OCI-LY7 (cell line): Measurements from ENCODE around the gene CCNO. TPM values are rescaled to one million over a fixed set of nuclear protein-coding genes. Genes with fewer than 3 reads are reported as not detected.

ENCODE experiments used
- BruUV-seq: library from RNA; stranded (reverse); fragments of 400-500 nt; replicated peaks from 2 replicates; lab custom pipeline; 2021; lab: Mats Ljungman, UMichigan
- CTCF ChIA-PET: fragments of 300-600 bp; sonication (Branson Sonifier 250); formaldehyde crosslinking; loops from one replicate; lab custom pipeline; 2022; ENCODE audit warnings: antibody characterized with exemption; ENCODE audit not compliant: unreplicated experiment; lab: Charles Lee
- POLR2A ChIA-PET: fragments of 300-600 bp; sonication (Branson Sonifier 250); formaldehyde crosslinking; loops from one replicate; lab custom pipeline; 2022; ENCODE audit warnings: antibody characterized with exemption; lab: Charles Lee
- DNase-seq: peaks from one replicate; pipeline ENCODE4 v3.0.0-alpha.2; 2015; ENCODE audit warnings: low spot score
- H2AFZ ChIP-seq: fragments of 200-600 bp; sonication (generic), shearing (Covaris generic); 2 replicates; pipeline ENCODE4 v1.6.1; 2014; ENCODE audit warnings: mild to moderate bottlenecking, antibody characterized with exemption, low read length, moderate library complexity
- H3K27ac ChIP-seq: fragments of 200-600 bp; sonication (generic); 2 replicates; pipeline ENCODE4 v1.5.1; 2014; ENCODE audit warnings: mixed run types, low read depth, mild to moderate bottlenecking, moderate library complexity, low read length, inconsistent platforms; ENCODE audit not compliant: poor library complexity, severe bottlenecking
- H3K36me3 ChIP-seq: fragments of 200-600 bp; sonication (generic); 2 replicates; pipeline ENCODE4 v1.6.1; 2014; ENCODE audit warnings: mild to moderate bottlenecking, antibody characterized with exemption, low read length, moderate library complexity, mixed read lengths; ENCODE audit not compliant: insufficient read depth
- H3K4me1 ChIP-seq: fragments of 200-600 bp; sonication (generic); 2 replicates; pipeline ENCODE4 v1.5.1; 2014; ENCODE audit warnings: mild to moderate bottlenecking, low read length; ENCODE audit not compliant: insufficient read depth, poor library complexity, severe bottlenecking
- H3K4me2 ChIP-seq: fragments of 200-600 bp; sonication (generic); 2 replicates; pipeline ENCODE4 v1.6.1; 2014; ENCODE audit warnings: mild to moderate bottlenecking, low read length
- H3K4me3 ChIP-seq: fragments of 200-600 bp; sonication (generic); 2 replicates; pipeline ENCODE4 v1.5.1; 2014; ENCODE audit warnings: mild to moderate bottlenecking, low read depth, low read length; ENCODE audit not compliant: poor library complexity, severe bottlenecking
- H3K79me2 ChIP-seq: fragments of 200-600 bp; sonication (generic); 2 replicates; pipeline ENCODE4 v1.6.1; 2016; ENCODE audit warnings: low read depth, mild to moderate bottlenecking, low read length, moderate library complexity, mixed read lengths; ENCODE audit not compliant: insufficient read depth
- H3K9me2 ChIP-seq: fragments of 200-600 bp; sonication (generic); 2 replicates; pipeline ENCODE4 v1.6.1; 2016; ENCODE audit warnings: mild to moderate bottlenecking, low read length, mixed read lengths; ENCODE audit not compliant: insufficient read depth
- H3K9me3 ChIP-seq: fragments of 200-600 bp; sonication (generic); 2 replicates; pipeline ENCODE4 v1.6.1; 2014; ENCODE audit warnings: mild to moderate bottlenecking, mixed run types, low read length, mixed read lengths
- H4K20me1 ChIP-seq: fragments of 200-600 bp; sonication (generic); 2 replicates; pipeline ENCODE4 v1.6.1; 2014; ENCODE audit warnings: mild to moderate bottlenecking, antibody characterized with exemption, low read length, moderate library complexity, mixed read lengths; ENCODE audit not compliant: insufficient read depth
- EZH2phosphoT487 ChIP-seq: fragments of 200-600 bp; sonication (generic); IDR thresholded peaks from 2 replicates; pipeline ENCODE4 v1.6.1; 2018; ENCODE audit warnings: low read depth, borderline replicate concordance, mild to moderate bottlenecking, mixed run types, antibody characterized with exemption, low read length, moderate library complexity, mixed read lengths
- intact Hi-C: fragments of 100-400 bp; cut with micrococcal nuclease; formaldehyde crosslinking; loops from one replicate; pipeline ENCODE4 v1.10.0; 2022; ENCODE audit not compliant: unreplicated experiment
- total RNA-seq, 2 experiments: library from RNA; depleted of rRNA in 1 of 2; stranded (reverse); fragments of >200 nt in 1 of 2; shearing (Covaris generic) in 1 of 2; gene quantifications; 2 replicates each; pipeline ENCODE4 v1.2.3, GENCODE V29; 2014 to 2022
- TF ChIP-seq, protein P1 (sequence below): fragments of 200-600 bp; sonication (generic); conservative IDR thresholded peaks from 2 replicates; pipeline ENCODE4 v1.5.1; 2014; ENCODE audit warnings: mild to moderate bottlenecking, antibody characterized with exemption, low read length, moderate library complexity, mixed read lengths

Gene CCNO
- total RNA-seq, 2 experiments from 2014 or later, result 2.4 to 3.3 TPM

DNA sequence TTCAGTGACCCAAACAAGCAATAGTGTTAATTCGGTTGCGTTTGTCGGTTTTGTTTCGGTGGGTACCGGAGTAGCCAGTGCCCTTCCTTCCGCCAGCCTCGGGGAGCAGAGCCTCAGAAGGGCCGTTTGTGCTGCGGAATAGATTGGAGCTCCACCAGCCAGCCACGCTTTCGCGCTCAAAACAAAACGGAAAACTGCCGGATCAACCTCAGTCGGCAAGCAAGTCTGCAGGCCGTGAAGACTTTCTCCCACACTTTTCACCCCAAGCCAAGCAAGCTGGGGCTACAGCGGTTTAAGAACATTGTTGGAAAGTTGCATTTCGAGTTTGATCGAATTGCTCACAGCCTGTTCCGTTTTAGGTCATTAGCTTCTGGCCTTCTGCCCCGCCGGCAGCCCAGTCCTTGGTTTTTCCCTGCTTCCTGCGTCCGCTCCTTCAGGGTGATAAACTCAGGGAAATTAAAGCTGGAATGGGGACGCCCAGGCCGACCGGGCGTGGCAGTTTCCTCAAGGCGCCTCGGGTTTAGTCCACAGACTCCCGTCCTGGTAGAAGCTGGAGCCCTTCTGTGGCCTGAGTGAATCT lies 803 bp upstream of the CCNO start:
- no peaks in the 10 kb centered on the region for H3K9me3 ChIP-seq
- intact Hi-C loops, result no loop called here
- H3K4me2 ChIP-seq, result peak overlapping the region; percentile 90
- no TSS peak for BruUV-seq
- DNase-seq, result no peak
- no peaks in the 10 kb centered on the region for H3K9me2 ChIP-seq
- H3K4me3 ChIP-seq, result peak overlapping the region; percentile 71
- H3K36me3 ChIP-seq, result no peaks in the 10 kb centered on the region
- CTCF ChIA-PET, result no interaction called here
- peaks cover 12% of the 10 kb centered on the region for H3K4me1 ChIP-seq
- H4K20me1 ChIP-seq, result no peaks in the 10 kb centered on the region
- H2AFZ ChIP-seq, result peak overlapping the region; percentile 92; the same call in 1 of the 2 replicates
- POLR2A ChIA-PET, result interaction anchor here (0.6 to 1.8 kb wide), 4 partner anchors 8 to 451 kb away, joined by 3 to 8 read pairs (median 4); partner anchors contain the start of gene DHX29
- TF ChIP-seq, protein P1, sequence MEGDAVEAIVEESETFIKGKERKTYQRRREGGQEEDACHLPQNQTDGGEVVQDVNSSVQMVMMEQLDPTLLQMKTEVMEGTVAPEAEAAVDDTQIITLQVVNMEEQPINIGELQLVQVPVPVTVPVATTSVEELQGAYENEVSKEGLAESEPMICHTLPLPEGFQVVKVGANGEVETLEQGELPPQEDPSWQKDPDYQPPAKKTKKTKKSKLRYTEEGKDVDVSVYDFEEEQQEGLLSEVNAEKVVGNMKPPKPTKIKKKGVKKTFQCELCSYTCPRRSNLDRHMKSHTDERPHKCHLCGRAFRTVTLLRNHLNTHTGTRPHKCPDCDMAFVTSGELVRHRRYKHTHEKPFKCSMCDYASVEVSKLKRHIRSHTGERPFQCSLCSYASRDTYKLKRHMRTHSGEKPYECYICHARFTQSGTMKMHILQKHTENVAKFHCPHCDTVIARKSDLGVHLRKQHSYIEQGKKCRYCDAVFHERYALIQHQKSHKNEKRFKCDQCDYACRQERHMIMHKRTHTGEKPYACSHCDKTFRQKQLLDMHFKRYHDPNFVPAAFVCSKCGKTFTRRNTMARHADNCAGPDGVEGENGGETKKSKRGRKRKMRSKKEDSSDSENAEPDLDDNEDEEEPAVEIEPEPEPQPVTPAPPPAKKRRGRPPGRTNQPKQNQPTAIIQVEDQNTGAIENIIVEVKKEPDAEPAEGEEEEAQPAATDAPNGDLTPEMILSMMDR, result no peak
- no peak for TF ChIP-seq EZH2phosphoT487
- no peak overlapping the region for H3K27ac ChIP-seq
- H3K79me2 ChIP-seq, result no peaks in the 10 kb centered on the region

DNA sequence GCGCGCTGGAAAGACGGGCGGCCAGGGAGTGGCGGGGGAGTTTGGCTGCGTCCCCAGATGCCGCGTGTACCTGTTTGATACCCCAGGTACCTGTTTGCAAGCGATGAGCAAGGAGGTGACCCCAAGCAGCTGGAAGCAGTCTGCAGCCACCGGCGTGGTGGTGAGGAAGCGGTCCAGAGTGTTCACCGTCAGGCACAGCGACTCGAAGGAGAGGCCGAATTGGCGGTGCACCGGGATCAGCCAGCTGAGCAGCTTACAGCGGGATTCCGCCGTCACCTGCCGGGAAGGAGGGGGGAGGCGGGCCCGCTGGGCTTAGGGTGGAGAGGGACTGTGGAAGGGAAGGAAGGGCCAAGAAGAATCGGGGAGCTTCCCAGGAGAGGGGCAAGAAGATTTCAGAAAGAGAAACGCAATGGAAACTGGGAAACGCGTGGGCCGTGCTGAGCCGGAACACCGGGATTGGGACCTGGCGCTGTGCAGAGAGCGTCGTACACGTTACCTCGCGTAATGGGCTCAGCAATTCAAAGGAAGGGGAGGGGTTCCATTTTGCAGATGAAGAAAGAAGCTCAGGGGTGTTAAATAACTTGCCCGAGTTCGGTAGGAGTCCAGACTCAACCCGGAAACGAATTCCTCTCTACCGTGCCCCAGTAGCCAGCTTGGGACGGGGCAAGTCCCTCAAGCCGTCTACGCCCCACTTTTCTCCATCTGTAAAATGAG lies 980 bp downstream of the CCNO start:
- 0 out of 2 replicates have a peak, but pooled peaks cover 4% of the 10 kb centered on the region for H4K20me1 ChIP-seq
- intact Hi-C loops, result loop anchor here (2.0 kb wide), 1 partner anchor 60 kb away; the partner anchor contains the start of gene CDC20B
- H2AFZ ChIP-seq, result peak overlapping the region; percentile 92
- H3K9me3 ChIP-seq, result no peaks in the 10 kb centered on the region
- no peaks in the 10 kb centered on the region for H3K36me3 ChIP-seq
- H3K9me2 ChIP-seq, result no peaks in the 10 kb centered on the region
- H3K27ac ChIP-seq, result no peak overlapping the region
- H3K79me2 ChIP-seq, result no peaks in the 10 kb centered on the region
- ChIA-PET POLR2A (interaction anchor here (0.6 to 1.1 kb wide), 4 partner anchors 22 to 75 kb away, joined by 3 to 9 read pairs (median 4); partner anchors contain the start of genes DHX29 and MTREX), CTCF (interaction anchor here (1.2 kb wide), 1 partner anchor 78 kb away, joined by 3 read pairs; no protein-coding TSS in a partner anchor)
- peak overlapping the region; percentile 71 for H3K4me3 ChIP-seq
- H3K4me1 ChIP-seq, result peaks cover 12% of the 10 kb centered on the region
- no TSS peak for BruUV-seq
- TF ChIP-seq EZH2phosphoT487, result no peak
- TF ChIP-seq, protein P1, result no peak
- peak overlapping the region; percentile 90 for H3K4me2 ChIP-seq
- no peak for DNase-seq
